DMS153 treated with DMSO at 0.1 percent for 48 hours (cell line): ENCODE results near the gene ZNF654.
A peak's percentile ranks its signal among the peaks of the same experiment; 100 is the strongest.
"Not testable (repeated sequence)": the region's sequence is repeated elsewhere in the genome, so short reads cannot be mapped to it uniquely, and the experiment has no call there.

Experiments
- DNase-seq: peaks from one replicate; lab custom pipeline; 2025; ENCODE audit not compliant: unreplicated experiment; lab: John Stamatoyannopoulos, UW

The ZNF654 gene

GRCh38 chr3:88058581-88059379, at the start of gene ZNF654, which contains the start of gene CGGBP1:
ZNF654 (plus strand) TSS chr3:88059255; CDS start chr3:88059320, 65 bp downstream.
CGGBP1 (minus strand) TSS chr3:88059005; CDS start chr3:88055976, 3,029 bp downstream.
- DNase-seq, result peak; percentile 89

- no peak for DNase-seq
These were observed 48.2 kb upstream of the ZNF654 start for GRCh38 chr3:88010810-88011209.

DNA sequence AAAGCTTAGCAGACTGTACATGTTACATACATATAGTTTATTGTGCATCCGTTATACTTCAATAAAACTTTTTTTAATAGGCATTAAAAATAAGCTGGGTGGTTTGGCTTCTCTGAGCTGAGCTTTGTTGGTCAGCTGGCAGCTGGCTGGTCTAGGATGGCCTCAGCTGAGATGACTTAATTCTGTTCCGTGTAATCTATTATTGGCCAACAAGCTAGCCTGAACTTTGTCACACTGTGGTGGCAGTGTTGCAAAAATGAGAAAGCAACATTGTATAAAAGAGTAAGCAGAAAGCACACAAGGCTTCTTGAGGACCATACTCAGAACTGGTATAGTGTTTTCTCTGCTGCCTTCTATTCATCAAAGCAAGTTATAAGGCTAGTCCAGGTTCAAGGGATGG, 45.5 kb upstream of the ZNF654 start:
- no peak for DNase-seq

- DNase-seq, result not testable (repeated sequence)
These were observed 43.4 kb upstream of the ZNF654 start for GRCh38 chr3:88015656-88016055.

DNA sequence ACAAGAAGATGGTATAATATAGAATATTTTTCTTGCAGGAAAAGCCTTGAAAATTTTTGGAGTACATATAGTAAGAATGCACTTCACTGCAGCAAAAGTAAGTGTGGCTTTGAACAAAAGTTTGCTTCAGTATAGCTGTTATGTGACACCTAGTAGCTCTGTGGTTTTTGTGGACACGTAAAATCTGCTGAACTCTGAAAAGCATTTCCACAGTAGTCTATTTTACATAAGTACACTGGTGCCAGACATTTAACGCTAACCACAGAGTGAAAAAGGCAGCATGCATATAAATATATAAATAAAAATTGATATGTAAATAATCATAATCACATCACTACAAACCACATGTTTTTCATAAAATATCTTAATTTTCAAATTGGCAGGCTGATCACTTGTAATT, 40.0 kb upstream of the ZNF654 start:
- no peak for DNase-seq

GRCh38 chr3:88025001-88025552, 34.0 kb upstream of the ZNF654 start:
- DNase-seq, result no peak

DNA sequence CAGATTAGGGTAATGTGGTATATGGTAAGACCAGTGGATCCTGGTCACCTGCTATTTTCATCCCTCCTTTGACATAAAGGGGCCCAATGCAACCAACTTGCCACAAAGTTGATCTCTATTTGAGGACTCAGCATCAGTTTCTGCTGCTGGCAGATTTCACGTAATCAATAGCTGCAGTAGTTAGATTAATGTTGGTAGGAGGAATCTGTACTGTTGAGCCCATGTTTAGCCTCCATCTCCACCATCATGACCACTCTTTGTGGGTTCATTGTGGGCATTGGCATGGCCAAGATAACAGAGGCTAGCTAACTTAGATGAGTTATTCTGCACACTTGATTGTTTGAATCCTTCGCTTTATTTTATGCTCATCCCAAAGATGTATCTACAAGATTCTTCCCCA, 30.2 kb upstream of the ZNF654 start:
- DNase-seq, result no peak

DNA sequence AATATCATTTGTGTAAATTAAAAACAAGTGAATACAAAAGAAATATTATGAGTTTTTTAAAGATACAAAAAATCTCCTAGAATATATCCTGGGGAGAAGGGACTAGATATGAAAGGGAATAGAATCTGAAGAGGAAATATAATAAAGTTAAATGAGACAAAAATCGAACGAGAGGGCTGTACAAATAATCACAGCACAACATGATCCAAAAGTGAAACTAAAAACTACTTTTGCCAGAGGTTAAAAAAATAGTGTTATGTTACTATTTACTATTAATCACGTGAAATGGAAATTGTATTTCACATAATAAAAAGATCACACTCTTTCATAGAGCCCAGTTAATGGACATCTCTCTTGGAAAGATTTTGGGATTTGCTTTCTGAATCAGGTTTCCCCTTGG, 28.8 kb upstream of the ZNF654 start:
- no peak for DNase-seq

- DNase-seq, result peak; percentile 32
These were observed 27.4 kb upstream of the ZNF654 start for GRCh38 chr3:88031642-88032077.

DNA sequence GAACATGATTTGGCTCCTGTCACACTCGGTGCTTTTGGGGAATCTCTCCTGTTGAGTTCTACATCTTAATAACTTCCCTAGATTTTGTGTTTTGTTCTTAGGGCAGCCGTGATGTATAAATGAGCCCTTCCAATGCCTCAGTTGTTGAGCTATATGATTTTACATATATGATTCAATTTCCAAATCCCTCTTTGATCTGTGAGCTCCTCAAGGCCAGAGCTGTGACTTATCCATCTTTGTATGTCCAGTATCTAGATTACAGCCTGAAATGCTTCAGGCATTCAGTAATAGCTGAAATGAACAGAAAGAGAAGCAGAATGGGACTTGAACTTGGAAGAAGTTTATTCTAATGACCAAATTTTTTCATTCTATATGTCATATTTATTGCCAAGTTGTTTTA, 26.8 kb upstream of the ZNF654 start:
- no peak for DNase-seq

DNA sequence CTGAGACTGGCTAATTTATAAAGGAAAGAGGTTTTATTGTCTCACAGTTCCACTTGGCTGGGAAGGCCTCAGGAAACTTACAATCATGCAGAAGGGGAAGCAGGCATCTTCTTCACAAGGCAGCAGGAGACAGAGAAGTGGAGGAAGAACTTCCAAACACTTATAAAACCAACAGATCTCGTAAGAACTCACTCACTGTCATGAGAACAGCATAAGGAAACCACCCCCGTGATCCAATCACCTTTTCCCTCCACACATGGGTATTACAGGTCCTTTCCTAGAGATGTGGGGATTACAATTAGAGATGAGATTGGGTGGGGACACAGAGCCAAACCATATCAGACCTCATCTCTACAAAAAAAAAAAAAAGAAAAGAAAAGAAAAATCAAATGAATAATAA, 26.0 kb upstream of the ZNF654 start:
- no peak for DNase-seq

DNA sequence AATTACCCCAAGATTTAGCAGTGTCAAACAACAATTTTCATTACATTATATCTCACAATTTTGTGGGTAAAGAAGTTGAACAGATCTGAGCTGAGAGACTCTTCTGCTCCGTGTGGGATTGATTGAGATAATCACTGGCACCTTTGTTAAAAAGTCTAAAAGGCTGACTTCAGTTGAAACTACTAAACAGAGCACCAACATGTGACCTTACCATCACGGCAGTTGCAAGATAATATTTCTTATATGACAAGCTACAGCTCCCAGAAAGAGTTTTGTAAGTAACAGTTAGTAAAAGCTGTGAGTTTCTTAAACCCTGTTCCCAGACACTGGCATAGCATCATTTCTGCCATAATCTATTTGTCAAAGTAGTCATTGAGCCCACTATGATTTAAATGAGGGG, 25.2 kb upstream of the ZNF654 start:
- DNase-seq, result no peak

GRCh38 chr3:88034491-88035275, 24.4 kb upstream of the ZNF654 start:
- no peak for DNase-seq

GRCh38 chr3:88036221-88036620, 22.8 kb upstream of the ZNF654 start:
- DNase-seq, result no peak

- no peak for DNase-seq
These were observed 20.5 kb upstream of the ZNF654 start for GRCh38 chr3:88038566-88038965.

DNA sequence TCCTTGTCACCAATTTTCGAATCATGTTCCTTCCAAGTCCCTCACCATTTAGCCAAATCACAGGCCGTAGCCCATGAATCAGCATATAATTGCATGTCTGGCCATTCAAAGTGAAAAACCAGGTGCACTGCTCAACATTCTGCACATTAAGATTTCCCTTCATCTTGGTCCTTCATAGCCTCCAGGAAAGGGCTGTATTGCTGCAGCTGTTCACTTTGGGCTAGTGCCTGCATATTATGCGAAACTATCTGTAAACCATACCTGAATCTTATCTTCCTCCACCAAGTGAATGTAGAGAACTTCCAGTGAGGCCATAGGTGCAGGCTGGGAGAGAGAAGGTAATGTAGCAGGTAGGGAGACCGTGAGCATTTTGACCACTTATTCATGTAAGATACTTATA, 18.5 kb upstream of the ZNF654 start:
- no peak for DNase-seq

- no peak for DNase-seq
These were observed 18.1 kb upstream of the ZNF654 start for GRCh38 chr3:88041005-88041404.

DNA sequence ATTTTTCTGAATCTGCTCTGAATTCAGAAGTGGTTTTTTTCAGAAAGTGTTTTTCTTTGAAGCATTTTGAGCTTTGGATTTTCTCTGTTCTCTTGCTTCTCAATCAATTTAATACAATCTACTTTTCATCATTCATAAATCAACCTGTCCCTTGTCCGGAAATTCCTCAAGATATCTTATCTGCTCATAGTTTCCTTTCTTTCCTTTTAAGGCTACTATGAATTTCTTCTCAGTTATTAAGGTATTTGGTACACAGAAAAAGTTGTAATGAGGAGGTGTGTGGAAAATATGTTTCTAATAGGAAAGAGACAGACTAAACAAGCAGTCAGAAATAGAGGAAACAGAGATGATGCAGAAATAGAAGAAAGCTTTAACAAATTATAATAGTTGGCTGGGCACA, 14.6 kb upstream of the ZNF654 start:
- DNase-seq, result no peak

GRCh38 chr3:88046766-88047165, 12.3 kb upstream of the ZNF654 start:
- no peak for DNase-seq

DNA sequence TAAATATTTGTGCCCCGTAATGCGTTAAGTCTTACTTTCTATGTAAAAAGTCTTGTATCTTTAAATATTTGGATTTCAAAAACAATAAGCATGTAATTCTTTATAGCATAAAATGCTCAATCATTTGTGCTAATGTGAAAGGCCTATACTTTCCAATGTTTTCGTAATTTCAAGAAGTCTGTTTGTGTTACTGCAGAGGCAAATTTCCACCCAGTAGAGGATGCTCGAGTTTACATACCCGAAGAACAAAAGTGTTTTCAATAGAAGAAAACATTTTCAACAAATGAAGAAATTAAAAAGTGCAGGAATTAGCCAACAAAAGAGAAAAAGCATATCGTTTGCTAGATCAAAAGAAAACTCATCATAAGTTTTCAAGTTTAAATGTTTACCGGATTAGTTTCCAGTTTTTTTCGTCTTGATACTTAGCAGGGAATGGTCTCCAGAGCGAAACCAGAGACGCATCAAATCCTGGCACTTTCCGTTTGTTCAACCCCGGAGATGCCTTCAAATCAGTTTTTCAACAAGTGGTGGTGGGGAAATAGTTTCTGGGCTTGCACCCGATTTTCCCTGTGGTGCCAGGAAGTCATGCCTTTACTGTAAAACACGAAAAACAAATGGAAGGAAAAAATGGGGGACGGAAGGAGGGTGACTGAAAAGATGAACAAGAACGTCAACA, 1.3 kb upstream of the ZNF654 start:
- no peak for DNase-seq

DNA sequence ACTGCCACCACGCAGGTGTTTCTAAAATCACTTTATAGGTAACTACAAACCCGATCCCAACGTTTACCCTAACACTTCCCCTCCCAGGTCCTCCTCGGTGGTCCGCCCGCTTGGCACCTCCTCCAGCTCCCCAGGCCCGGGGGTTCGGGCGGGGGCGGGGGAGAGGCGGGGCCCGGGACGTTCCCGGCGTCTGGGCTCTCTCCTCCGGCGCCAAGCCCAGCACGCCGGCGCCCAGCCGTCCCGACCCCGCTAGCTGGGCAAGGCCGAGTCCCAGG, 812 bp upstream of the ZNF654 start:
- no peak for DNase-seq
